Right kidney (tissue), 1 donor: ENCODE measurements around the gene HOXD11.

Source experiments
- DNase-seq: peaks from one replicate; pipeline ENCODE4 v3.0.0-alpha.2; 2016

Gene HOXD11

DNA sequence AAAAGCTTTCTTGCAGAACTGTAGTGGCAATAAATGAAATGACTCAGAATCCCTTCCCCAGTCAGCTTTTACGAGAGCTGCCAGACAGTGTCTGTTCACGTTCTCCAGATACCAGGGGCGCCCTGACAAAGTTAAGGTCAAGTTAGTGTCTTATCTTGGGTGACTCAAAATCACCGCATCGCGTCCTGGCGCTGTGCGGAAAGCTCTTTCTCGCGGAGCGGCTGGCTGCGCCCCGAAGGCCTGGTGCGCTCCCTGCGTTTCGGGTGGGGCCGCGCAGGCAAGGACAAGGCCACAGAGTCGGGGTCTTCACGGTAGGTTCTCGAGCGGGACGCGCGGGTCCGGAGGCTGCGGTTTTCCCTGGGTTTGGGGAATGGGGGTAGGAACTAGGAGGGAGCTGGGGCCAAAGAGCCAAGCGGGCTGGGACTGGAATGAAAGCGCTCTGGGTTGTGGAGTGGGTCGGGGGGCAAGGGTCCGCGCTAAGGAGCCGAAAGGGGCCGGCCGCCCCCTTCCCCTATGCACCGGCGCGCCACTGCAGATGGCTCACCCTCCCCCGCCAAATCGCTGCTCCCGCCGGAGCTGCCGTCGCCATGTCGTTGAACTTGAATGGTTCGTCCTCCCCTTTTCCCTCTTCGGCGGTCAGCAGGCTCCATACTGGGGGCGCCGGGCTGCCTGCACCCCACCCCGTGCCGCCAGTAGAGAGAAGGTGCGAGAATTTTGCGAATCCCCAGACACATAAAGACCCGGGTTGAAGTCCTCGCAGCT, 2.6 kb upstream of the HOXD11 start:
- peak; percentile 92 for DNase-seq

DNA sequence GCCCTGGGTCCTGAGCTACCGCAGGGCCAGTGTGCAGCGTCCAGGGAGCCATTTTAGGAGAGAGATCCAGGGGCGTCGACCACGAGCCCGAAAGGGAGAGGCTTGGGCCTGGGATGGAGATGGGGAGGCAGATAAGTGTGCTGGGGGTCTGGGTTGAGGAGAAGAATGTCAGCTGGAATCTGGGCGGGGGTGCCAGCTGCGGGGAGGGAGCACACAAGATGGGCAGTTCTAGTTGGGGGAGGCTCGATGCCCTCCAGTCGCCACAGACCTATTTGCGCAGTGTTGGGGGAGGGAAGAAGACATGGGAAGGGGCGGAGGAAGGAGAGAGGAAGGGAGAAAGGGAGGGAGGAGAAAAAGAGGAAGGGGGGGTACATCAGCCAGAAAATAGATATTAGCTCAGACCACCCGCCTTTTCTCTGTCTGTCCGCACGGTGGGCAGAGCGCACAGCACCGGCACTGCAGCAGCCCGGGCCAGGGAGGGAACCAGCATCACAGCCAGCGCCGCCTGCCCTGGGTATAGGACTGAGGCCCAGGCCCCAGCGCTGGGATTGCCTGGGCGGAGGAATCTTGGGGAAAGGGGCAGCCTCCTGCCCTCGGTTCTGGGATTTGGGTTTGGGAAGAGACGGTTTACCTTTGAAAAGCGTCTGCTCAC, 1.9 kb upstream of the HOXD11 start:
- no peak for DNase-seq

DNA sequence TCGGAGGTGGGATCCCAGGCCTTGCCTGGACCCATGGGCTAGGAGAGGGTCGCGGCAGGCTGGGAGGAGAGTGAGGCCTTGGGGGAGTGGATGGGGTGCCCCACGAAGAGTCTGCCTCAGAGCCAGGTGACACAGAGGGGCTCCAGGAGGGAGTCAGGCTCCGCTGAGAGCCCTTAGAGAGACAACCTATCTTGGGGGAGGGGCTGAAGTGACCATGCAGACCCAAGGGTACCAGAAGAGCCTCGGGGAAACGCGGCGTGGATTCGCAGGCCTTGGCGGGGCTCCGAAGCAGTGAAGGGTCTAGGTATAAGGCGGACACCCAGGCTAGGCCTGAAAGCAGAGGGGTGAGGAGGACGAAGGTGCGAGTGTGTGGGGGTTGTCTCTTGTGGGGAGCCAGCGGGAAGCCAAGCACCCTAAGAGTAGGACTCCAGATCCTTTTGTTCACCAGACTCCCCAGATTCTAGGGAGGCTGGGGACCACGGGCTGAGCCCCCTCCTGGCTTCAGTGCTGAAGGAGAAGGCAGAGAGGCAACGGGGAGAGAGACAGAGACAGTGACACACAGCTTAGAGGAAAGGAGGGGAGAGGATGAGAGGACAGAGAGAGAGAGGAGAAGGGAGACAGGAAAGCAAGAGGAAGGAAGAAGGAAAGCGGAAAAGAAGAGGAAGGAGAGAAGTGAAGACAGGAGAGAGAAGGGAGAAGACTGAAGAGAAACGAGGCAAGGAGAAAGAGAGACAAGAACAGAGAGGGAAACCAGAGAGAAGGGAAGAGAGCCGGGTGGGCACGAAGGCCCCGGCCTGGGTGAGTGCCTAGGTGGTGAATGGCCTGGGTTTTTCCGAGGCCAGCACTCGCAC, 1.1 kb upstream of the HOXD11 start:
- DNase-seq = no peak

DNA sequence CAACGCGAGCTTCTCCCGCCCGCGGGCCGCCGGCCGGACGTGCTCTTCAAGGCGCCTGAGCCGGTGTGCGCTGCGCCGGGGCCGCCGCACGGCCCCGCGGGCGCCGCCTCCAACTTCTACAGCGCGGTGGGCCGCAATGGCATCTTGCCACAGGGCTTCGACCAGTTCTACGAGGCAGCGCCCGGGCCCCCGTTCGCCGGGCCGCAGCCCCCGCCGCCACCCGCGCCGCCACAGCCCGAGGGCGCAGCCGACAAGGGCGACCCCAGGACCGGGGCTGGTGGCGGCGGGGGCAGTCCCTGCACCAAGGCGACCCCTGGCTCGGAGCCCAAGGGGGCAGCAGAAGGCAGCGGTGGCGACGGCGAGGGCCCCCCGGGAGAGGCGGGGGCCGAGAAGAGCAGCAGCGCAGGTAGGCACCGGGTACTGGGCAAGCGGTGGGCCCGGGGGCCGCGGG, 676 bp downstream of the HOXD11 start:
- no peak for DNase-seq

DNA sequence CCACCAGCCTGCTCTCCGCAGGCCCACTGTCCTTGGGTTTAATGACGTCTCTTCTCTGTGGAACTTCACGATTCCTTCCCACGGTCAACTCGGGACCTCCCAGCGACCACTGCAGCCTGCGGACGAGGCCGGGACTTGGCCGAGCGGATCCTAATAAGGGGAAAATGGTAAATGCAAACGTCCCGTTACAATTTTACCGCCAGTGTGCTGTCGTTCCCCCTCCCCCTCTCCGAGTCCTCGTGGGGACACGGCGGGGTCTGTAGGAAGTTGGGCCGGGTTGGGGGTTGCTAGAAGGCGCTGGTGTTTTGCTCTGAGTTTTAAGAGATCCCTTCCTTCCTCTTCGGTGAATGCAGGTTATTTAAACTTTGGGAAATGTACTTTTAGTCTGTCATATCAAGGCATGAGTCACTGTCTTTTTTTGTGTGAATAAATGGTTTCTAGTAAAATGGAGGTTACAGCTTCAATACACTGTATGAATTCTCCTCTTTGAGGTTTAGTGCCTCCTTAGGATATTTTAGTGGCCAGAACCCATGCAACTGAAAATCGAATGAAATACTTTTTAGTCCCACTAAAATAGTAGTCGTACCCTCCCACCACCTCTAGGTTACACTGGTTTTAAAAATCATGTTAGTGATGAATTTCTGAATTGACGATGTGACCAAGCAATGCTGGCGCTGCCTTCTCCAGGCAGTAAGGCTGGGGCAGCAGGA, 2.3 kb downstream of the HOXD11 start:
- no peak for DNase-seq

DNA sequence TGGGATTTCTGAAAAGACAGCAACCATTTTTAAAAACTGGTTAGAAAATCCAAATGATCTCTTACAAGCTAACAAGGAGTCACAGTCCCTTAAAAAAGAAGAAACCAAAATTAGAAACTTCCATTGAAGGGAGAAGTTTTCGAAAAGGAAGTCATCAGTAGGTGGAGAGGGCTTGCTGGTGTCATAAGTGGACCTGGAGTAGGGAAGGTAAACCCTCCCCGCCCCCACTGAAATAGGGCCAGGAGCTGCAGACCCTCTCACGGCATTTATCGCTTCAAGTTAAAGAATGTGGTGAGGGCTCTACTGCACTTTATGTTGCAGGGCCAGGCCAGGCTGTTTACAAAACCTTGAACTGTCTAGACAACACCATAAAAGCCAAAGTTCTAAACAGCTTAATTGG, 2.9 kb downstream of the HOXD11 start:
- DNase-seq = no peak

DNA sequence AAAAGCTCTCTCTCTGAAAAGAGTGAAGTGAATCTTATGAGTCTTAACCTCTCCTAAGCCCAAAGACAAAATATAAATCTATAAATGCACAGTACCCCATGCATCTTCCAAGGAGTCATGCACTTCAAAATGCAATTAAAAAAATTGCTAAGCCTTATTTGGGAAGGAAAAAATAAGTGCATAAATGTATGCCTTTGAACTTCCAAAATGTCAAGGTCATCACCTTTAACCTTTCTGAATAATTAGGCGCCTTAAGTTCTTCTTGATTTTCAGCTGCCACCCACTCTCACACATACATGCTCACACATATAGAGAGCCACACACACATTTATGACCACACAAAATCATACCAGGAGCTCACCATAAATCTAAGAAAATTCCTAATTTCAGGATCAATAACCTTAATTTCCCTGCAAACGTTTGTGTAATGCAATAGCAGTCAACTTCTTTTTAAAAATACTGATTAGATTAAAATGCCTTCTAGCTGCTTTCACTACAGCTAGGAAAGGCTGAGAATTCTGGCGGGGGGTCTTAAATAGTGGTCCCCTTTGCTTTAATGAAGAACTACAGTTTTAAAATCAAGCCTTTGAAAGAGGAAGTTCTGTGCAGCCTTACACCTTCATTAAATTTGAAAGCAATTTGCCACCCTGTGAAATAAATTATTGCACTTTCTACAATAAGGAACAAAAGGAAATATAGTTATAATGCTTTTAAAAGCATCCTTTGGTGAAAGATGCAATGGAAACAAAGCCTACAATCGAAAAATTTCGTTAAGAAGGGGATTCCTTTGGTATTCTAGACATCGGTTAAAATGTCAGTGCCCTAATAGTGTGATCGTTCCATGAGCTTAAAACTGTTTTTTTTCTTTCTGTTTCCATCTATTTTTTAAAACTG, 3.6 kb downstream of the HOXD11 start:
- no peak for DNase-seq

DNA sequence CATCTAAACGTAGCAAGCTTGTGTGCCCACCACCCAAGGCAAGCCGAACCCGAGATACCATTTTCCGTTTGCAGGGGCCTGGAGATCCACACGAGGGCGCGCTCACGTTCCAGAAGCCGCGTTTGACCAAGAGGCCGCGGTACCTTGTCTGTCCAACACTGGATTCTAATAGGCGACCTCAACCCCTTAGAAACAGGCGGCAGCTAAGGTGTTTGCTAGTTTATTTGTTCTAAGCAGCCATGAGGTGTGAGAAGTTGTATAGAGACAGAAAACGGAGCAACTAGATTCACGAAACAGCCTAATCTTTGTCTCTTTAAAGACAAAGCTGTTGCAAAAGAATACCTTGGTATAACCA, 4.2 kb downstream of the HOXD11 start:
- DNase-seq = peak; percentile 85

DNA sequence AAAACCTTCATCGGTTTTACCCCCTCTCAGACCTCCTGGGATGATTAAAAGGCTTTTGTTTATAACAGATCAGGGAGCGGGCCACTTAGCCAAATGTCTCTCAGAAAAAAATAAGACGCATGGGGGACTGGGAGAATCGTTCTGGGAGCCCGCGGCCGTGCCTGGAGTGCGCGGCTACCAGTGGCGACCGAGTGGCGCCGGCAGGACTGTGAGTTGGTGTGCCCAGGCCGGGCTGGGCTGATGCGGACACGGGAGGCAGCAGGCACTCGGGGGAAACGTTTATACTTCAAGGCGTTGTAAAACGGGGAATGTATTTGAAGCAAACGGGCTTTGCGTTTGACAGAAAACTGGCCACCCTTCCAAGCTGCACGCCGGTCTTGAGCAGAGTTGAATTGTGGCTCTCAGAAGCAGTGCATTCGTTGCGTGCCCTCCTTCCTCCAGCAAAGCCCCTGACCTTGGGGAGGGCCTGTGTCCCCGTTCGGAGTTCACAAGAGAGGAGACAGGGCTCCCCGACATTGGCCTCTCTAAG, 4.8 kb downstream of the HOXD11 start:
- peak; percentile 78 for DNase-seq

DNA sequence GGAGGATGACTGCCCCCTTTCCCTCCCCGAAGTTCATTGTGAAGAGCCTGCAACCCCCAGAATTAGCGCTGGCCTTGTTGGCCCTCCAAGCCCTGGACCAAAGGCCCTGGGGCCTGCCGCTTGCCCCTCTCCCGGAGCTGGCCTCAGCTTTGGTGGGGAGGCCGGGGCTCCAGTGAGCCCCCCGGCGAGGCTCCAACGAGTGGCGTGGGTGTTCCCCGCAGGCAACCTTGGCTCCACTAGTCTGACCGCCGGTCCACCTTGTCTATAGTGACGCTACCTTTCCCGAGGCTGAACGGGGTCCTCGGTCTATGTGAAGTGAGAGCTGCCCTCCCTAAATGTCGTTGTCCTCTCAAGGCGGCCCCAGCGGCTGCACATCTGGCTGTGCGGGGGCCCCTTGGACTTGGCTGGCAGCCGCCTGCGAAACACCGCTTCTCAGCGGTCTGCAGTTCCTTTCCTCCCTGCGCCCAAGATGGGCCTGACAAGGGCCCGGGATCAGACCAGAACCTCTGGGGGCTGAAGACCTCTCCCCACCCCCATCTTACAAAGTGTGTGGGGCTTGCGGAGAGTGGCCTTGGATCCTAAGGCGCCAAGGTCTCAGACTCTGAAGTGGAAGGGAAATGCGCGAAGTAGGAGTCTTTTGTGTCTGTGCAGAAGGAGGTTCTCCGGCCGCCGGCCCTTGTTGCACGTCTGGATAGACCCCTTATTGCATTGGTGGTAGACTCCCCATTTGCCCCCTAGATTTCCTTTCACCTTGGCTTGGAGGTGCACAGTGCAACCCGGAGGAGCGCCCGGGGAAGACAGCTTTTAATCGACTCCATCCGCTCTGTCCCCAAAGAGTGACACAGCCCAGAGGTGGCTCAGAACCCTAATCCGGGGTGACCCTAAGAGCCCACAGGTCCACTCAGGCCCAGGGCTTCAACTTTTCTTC, 5.6 kb downstream of the HOXD11 start:
- DNase-seq = peak; percentile 84

DNA sequence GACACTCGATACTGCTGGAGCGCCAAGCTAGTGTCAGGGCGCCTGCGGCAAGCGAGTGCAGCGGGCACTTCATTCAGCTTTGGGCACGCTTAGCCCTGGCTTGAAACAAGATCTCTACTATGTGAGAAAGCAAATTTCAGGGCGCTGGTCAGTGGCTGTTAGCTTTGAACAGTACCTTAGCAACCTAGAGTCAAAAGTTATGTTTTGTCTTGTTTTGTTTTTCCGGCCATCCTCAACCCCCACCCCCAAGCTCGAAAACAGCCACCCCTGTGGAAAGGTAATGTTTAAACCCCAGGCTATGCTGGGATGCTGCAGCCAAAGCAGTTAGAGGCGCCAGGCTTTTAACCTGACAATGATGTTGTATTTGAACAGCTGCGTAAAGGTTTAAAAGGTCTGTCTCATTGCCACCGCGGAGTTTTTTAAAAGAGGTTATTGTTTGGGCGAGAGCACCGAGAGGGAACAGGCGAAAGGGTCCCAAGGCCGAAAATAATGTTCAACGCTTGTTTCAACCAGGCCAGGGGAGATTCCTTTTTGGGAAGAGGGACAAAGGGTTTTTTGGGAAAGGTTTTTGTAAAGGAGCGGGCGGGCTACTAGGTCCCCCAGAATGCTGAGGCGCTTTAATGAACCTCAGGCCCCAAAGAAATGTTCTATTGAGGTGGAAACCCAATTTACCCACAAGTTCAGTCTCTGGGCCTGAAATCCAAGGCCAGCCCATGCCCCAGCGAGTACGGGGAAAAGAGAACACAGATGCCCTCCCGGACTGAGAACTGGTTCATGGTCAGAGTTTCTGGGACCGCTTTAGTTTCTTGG, 7.2 kb downstream of the HOXD11 start:
- DNase-seq = no peak

DNA sequence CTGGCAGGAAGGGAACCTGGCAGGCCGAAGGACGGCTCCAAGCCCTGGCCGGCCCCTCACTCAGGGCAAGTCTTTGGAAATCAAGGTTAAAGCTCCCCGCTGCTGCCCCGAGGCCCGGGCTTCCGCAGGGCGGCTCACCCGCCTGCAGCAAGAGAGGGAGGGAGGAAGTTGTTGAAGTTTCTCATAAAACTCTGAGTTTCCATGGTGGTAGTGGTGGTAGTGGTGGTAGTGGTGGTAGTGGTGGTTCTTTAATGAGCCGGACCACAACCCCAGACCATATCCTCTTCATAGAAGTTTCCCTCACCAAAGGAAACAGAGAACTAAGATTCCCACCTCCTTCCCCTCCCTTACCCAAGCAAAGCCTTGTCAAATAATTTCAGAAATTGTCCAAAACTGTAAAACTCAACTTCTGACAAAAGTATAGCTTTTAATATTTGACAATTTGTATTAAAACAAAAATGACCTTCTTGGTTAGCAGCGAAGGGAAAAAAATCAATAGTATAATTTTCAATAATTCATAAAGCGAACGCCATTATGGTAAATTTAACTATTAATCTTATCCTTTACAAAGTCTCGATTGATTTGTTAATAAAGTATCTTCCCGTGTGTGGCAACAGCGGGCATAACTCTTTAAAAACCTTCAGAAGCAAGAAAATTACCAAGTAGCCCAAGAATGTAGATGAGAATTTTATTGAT, 8.0 kb downstream of the HOXD11 start:
- peak; percentile 87 for DNase-seq

DNA sequence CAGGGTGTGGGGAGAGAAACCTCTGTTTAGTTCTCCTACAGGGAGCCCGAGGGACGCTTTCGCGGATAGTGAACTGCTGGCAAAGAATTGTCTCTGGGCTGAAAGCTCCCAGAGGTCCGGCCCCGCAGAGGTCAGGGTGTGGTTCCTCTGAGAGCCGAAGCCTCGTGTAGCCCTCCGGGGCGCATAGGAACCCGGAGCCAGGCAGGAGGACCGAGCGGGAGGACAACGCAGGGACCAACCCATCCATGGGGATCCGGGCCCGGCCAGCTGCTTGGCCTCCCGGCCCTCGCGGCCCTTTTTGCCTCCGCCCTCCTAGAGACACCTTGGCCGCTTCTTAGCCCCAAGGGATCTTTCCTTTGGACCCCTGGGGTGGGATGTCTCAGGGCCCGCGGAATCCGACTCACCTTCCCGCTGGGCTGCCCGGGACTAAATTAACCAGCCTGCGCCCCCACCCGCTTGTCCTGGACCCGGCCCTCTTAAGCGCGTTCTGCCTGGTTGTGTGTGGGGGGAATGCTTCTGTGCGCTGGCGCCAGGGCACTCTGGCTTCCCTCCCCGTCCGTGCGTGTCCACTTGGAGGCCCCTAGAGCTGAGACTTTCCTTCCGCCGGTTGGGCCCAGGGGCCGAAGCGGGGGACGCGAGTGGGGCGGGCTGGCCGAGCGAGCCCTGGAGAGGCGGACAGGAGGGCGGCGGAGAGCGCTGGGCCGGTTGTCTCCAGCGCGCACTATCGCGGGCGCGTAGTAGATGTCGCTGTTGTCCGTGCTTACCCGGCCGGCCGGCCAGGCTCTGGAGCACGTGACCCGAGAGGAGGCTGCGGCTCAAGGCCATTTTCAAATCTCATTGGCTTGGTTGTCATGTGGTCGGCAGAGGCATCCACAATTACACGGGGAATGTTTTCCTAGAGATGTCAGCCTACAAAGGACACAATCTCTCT, 9.1 kb downstream of the HOXD11 start, which contains the start of gene HOXD10:
TSS of gene HOXD10 (plus strand) at position 896 of the 931 bp plus-strand sequence. CDS start 56 bp downstream, outside the sequence.
- peak; percentile 95 for DNase-seq

DNA sequence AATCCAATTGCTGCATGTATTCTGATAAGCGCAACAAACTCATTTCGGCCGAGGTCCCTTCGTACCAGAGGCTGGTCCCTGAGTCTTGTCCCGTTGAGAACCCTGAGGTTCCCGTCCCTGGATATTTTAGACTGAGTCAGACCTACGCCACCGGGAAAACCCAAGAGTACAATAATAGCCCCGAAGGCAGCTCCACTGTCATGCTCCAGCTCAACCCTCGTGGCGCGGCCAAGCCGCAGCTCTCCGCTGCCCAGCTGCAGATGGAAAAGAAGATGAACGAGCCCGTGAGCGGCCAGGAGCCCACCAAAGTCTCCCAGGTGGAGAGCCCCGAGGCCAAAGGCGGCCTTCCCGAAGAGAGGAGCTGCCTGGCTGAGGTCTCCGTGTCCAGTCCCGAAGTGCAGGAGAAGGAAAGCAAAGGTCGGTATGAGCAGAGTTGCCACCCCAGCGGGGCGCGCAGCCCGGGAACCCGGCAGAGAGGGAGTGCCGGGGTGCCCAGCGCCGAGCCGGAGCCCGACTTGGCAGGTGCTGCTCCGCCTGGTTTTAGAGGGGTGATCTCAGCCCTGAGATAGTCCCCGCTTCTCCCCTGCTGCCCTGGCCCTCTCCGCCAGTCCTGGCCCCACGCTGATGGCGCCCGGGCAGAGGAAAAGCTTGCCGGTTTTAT, 10.2 kb downstream of the HOXD11 start:
- DNase-seq = no peak

DNA sequence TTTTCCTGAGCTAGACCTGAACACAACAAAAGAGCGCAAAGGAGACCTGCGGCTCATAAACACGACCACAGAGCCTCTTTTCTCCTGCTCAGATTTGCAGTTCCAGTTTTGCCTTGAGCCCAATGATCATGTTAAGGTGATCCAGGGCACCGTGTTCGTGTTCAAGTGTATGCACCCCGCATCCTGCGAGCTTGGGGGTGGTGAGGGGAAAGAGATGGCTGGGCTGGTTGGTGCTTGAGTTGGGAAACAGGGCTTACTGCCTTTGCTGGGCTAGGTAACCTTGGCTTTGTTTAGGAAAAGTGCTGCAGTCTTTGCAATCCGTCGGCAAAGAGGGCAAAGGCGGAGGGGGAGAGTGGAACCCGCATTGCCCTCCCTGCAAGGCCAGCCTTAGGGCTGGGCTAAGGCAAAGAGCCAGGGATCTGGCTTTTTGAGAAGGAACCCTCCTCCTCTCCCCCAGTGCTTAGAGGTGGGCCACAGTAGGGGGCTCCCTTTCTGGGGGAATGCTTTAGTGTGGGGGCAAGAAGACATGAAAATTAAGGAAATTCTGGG, 10.8 kb downstream of the HOXD11 start:
- DNase-seq = no peak
